HG02840 (cell line): ENCODE measurements around the gene BSN.

Experiments used
- ATAC-seq: cut with Tn5 transposase; IDR thresholded peaks from one replicate; pipeline ENCODE4 v1.9.1; 2021; ENCODE audit warnings: mild to moderate bottlenecking, moderate library complexity, moderate number of reproducible peaks; ENCODE audit not compliant: unreplicated experiment, low FRiP score

The BSN gene

DNA sequence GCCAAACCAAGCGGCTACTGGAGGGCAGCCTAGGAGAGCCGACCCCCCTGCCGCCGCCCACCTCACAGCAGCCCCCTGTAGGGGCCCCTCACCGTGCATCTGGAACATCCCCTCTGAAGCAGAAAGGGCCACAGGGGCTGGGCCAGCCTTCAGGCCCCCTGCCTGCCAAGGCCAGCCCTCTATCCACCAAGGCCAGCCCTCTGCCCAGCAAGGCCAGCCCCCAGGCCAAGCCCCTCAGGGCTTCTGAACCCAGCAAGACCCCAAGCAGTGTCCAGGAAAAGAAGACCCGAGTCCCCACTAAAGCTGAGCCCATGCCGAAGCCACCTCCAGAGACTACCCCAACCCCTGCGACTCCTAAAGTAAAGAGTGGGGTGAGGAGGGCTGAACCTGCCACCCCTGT, 96.4 kb downstream of the BSN start:
- no peak for ATAC-seq

- ATAC-seq = no peak
Measured at GRCh38 chr3:49652218-49652902, 98.1 kb downstream of the BSN start.

- ATAC-seq = no peak
Measured at GRCh38 chr3:49652903-49653415, 98.7 kb downstream of the BSN start.

DNA sequence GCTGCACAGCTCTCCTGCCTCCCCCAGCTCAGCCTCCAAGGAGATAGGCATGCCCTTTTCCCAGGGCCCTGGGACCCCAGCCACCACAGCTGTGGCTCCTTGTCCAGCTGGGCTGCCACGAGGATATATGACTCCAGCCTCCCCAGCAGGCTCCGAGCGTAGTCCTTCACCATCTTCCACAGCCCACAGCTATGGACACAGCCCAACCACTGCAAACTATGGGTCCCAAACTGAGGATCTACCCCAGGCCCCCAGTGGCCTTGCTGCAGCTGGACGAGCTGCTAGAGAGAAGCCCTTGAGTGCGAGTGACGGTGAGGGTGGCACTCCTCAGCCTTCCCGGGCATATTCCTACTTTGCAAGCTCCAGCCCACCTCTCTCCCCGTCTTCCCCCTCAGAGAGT, 99.3 kb downstream of the BSN start:
- ATAC-seq = no peak

- ATAC-seq = no peak
Measured at GRCh38 chr3:49654176-49654825, 100.0 kb downstream of the BSN start.

- ATAC-seq = no peak
Measured at GRCh38 chr3:49654955-49655556, 100.8 kb downstream of the BSN start.

- no peak for ATAC-seq
Measured at GRCh38 chr3:49655731-49656285, 101.5 kb downstream of the BSN start.

GRCh38 chr3:49656541-49657112, 102.3 kb downstream of the BSN start:
- no peak for ATAC-seq

GRCh38 chr3:49657208-49657915, 103.1 kb downstream of the BSN start:
- no peak for ATAC-seq

GRCh38 chr3:49658711-49659110, 104.4 kb downstream of the BSN start:
- no peak for ATAC-seq

GRCh38 chr3:49659756-49660155, 105.5 kb downstream of the BSN start:
- ATAC-seq = no peak

DNA sequence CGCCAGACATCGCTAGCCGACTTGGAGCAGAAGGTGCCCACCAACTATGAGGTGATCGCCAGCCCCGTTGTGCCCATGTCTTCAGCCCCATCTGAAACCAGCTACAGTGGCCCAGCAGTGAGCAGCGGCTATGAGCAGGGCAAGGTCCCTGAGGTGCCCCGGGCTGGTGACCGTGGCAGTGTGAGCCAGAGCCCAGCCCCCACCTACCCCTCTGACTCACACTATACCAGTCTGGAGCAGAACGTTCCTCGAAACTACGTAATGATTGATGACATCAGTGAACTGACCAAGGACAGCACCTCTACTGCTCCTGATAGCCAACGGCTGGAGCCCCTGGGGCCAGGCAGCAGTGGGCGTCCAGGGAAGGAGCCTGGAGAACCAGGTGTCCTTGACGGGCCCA, 107.0 kb downstream of the BSN start:
- no peak for ATAC-seq

DNA sequence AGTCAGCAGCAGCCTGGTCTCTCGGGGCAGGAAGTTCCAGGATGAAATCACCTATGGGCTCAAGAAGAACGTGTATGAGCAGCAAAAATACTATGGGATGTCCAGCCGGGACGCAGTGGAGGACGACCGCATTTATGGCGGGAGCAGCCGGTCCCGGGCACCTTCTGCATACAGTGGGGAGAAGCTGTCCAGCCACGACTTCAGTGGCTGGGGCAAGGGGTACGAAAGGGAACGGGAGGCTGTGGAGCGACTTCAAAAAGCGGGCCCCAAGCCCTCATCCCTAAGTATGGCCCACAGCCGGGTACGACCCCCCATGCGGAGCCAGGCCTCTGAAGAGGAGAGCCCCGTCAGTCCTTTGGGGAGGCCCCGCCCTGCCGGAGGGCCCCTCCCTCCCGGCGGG, 107.7 kb downstream of the BSN start:
- ATAC-seq = no peak

GRCh38 chr3:49662720-49663413, 108.6 kb downstream of the BSN start:
- no peak for ATAC-seq

DNA sequence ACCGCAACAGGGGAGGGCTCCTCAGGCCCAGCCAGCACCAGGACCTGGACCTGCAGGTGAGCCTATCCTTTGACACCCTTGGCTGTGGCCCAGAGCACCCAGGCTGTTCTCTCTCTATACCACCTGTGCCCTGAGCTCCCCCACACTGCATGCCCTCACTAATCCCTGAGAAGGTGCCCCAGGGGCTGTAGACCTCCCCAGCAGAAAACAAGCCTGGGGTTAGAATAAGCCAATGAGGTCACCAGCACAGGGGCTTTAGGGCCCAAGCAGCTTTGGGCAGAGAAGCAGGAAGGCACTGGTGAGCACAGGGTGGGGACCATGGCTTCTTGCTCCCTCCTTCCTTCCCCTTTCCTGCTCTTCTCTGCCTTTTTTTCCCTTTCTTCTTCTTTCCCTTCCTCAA, 109.6 kb downstream of the BSN start:
- ATAC-seq = no peak

DNA sequence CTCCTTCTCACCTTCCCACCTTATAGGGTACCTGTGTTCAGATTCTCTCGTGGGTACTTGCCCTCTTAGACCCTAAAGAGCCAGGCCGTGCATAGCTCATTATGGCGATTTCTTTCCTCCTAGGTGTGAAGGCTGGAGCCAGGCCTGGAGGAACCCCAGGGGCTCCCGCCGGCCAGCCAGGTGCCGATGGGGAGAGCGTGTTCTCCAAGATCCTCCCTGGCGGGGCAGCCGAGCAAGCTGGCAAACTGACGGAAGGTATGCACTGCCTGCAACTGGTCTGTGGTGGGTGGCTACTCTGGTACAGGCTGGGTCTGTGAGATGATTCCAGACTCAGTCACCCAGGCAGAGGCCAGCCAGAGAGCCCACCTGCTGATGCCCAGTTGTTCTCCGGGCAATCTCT, 110.0 kb downstream of the BSN start:
- no peak for ATAC-seq

- no peak for ATAC-seq
Measured at GRCh38 chr3:49665822-49666519, 111.7 kb downstream of the BSN start.

GRCh38 chr3:49666592-49666991, 112.3 kb downstream of the BSN start:
- no peak for ATAC-seq

DNA sequence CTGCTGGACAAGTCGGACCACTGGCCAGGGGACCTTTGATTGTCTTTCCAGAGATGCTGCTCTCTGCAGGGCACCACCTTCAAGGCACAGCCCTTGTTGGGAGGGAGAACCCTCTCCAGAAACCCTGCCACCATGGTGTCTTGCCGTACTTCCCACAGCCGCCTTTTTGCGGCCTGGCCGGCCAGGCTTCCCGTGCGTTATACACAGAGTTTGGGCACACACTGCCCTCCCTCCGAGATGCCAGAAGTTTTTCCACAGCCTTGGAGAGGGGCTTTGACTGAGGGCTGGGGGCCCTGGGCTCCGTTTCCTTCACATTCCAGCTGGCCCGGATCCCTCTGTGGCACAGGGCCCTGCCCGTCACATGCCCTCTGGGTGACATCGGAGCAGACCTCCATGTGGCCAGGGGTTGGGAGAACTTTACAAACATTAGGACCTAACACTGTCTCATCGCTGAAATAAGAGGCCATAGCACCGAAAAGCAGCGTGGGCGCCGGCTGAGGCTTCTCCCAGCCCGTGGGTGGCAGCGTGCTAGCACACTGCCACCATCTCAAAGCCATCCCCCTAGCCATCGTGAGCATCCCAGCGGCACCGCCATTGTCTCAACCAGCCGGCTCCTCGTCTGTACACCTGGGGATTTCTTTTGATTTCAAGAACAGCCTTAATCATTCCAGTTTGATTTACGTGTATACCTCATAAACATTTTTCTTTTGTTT, 113.6 kb downstream of the BSN start:
- ATAC-seq = no peak
